Stimulated activated CD4-positive, alpha-beta T cell treated with anti-CD3 and anti-CD28 coated beads, Interleukin-4, amount 100 ng/mL, for 24 hours (primary cell): ENCODE data around the gene TADA2A.
"Not testable (repeated sequence)": the region's sequence is repeated elsewhere in the genome, so short reads cannot be mapped to it uniquely, and the experiment has no call there.

ENCODE experiments used
- DNase-seq: peaks from one replicate; pipeline ENCODE4 v3.0.0-alpha.2; 2020

TADA2A gene

DNA sequence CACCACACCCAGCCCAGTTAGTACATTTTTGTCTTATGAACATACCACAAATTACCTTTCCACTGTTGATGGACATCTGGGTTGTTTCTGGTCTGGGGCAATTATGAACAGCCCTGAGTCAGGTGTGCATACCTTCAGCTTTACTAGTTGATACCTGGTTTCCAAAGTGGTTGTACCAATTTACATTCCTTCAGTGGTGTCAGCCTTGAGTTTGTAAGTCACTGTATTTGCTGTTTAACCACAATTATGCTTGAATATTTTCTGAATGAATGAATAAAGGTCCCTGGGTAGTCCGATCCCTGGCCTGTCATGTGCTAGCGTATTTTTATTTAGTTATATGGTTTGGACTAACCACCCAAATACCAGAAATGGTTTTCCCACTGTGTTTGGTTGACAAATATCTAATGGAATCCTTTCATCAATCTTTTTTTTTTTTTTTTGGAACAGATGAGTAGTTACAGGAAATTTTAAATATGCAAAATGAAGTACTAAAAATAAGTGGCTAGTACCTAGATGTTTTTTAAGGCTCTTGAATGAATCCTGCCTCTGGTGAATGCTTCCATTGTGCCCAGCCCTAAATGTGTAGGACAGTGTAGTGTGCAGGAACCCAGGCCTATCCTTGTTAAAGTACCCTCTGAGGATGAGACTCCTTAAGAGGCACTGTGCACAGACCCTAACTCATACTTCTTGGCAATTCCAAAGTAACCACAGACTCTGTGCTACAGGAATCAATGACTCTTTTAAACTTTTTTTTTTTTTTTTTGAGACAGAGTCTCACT lies 86.8 kb downstream of the TADA2A start:
- DNase-seq: no peak

DNA sequence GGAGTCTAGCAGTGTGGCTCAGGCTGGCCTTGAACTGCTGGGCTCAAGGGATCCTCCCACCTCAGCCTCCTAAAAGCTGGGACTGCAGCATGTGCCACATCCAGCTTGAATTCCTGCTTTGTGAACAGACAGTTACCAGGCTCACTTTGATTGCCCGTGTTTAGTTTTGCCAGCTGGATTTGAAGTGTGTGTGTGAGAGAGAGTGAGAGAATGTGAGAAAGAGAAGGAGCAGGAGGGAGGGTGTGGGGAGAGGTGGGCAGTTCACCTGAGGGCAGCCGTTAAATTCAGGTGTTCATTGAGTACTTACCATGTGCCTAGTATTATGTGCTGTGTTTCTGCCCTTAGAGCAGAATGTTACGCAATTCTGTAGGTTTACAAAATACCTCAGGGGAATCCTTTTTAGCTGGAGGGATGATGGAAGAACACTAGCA lies 87.7 kb downstream of the TADA2A start:
- DNase-seq: no peak

DNA sequence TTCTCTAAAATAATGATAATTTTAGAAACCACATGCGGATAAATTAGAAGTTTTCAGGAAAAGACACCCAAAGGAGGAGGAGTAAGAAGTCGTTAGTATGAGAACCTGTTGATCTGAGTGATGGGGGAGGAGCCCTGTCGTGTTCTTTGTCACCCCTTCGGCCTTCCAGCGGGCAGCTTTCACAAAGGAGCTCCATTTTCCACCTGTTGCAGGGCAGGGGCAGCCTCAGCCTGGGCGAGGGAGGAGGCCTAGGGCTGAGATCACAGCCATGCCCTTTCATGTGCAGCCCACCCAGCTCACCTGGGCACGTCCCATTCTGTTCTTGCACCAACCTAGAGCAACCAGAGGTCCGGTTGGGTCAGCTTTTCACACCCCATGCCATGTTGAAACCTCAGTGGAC lies 88.3 kb downstream of the TADA2A start:
- DNase-seq: no peak

- no peak for DNase-seq
These were observed 93.7 kb downstream of the TADA2A start for GRCh38 chr17:37500378-37500777.

- no peak for DNase-seq
These were observed 95.6 kb downstream of the TADA2A start for GRCh38 chr17:37502009-37502936.

DNA sequence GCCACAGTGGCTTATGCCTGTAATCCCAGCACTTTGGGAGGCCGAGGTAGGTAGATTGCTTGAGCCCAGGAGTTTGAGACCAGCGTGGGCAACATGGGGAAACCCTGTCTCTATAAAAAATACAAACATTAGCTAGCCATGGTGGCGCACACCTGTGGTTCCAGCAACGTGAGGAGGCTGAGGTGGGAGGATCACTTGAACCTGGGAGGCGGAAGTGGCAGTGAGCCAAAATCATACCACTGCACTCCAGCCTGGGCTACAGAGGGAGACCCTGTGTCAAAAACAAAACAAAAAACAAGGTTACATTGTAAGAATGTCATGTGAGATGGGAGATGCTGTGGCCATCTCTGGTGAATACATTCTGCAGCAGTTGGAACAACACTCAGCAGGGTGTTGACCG lies 96.5 kb downstream of the TADA2A start:
- no peak for DNase-seq

GRCh38 chr17:37505333-37505732 lies 98.6 kb downstream of the TADA2A start:
- DNase-seq: no peak

GRCh38 chr17:37506678-37507077 lies 100.0 kb downstream of the TADA2A start:
- DNase-seq: peak; percentile 15

- no peak for DNase-seq
These were observed 100.4 kb downstream of the TADA2A start for GRCh38 chr17:37507111-37507510.

GRCh38 chr17:37510056-37510455 lies 103.4 kb downstream of the TADA2A start:
- no peak for DNase-seq

DNA sequence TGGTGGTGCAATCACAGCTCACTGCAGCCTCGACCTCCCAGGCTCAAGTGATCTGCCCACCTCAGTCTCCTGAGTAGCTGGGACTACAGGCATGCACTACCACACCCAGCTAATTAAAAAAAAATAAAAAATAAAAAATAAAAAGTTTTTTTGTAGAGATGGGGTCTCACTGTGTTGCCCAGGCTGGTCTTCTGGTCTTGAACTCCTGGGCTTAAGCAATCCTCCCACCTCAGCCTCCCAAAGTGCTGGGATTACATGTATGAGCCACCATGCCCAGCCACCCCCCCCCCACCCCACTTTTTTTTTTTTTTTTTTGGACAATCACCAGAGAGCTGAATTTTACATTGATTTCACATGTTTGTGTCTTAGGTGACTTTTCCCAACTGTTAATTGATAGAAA lies 105.0 kb downstream of the TADA2A start:
- DNase-seq: not testable (repeated sequence)

- DNase-seq: no peak
These were observed 105.9 kb downstream of the TADA2A start for GRCh38 chr17:37512442-37513068.

DNA sequence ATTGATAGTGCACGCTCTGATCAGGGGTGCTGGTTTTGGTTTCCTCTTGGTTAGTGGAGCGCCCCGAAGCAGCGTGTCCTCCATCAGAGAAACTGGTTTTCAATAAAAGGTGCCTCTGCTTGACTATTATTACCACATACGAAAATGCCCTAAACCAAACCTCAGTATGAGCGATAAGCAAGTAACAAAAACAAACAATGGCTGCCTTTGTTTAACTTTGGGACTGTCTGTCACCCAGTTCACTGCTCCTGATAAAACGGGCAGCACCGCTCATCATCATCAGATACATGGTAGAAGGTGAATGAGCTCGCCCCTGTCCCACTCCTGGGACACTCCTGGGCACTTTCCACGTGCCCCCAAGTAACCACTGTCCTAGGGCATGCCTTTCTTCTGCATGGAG lies 107.0 kb downstream of the TADA2A start:
- DNase-seq: no peak

GRCh38 chr17:37516127-37516571 lies 109.5 kb downstream of the TADA2A start:
- DNase-seq: no peak

DNA sequence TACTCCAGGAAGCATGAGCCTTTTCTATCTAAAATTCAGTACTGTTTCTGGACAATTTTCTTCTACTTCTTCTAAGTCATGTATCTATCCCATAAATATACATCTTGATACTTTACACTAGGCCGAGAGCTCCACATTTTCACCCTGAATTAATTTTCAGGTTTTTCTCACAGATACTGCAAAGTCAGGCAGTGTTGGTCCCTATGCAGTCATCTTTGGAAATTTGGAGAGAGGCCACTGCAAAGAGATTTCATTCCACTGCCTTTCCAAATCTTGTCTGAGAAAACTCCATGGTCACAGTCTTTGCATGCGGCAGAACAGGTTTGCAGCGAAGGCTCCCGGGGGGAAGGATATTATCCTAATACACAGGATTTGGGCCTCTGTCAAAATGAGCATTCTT lies 111.2 kb downstream of the TADA2A start:
- no peak for DNase-seq

DNA sequence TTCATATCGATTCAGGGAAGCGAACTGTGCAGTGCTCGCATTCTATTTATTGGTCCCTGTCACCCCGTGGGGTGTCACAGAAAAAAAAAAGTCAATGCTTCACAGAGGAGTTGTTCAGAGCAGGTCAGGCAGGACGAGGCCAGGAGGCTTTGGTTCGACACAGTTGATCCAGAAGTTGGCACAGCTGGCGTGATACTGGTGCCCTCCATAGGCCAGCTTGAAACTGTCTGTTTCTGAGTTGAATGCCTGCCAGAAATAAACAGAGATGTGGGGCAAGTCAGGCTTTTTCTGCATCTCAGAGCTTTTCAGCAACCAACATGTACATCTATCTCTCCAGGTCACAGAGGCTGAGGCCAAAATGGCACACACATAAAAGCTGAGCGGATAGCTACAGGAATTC lies 112.1 kb downstream of the TADA2A start:
- no peak for DNase-seq

DNA sequence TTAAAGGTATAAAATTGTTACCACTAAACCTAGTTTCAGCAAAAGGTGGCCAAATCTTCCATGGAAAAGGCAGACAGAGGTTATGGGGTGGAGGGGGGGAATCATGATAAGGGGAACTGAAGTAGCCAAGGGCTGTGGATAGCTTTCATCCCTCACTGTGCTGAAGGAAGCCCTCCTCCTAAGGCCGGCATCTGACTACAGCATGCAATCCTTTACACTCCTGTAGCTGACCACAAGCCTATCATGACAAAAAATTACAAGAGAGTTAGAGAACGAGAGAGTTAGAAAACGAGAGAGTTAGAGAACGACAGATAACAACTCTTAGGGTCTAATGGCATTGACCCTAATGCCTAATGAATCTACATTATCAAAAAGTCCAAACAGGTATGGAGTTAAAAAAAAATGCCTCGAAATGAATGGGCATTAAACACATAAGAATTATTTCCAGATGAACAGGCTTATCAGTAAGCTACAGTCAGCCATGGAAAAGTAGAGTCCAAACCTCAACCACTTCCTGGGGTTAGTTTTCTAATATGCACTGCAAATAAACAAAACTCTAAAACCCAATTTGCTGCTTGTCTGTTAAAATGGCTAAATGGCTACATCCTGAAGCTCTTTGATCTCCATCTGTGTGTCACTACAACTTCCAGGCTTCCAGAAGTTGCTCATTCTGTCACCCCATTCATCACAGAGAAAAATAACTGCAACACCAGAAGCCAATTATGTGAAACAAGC lies 112.7 kb downstream of the TADA2A start:
- no peak for DNase-seq

DNA sequence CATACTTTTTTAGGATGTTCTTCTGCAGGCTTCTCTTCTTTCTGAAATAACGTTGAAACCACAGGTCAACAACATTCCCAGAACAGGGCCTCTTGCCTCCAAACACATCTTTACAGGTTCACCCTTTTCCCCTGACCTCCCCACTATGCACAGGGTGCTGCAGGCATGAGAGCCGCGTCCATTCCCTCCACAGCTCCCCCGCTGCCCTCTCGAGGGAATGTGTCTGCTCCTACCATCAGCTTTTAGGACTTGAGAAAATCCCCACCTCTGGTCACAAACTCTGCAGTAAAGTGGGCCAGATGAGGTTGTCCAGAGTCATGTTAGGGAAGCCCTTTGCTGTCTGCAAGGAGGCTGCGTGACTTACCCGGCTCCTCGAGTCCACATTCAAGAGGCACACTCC lies 113.5 kb downstream of the TADA2A start:
- no peak for DNase-seq

GRCh38 chr17:37521821-37522220 lies 115.1 kb downstream of the TADA2A start:
- DNase-seq: no peak

GRCh38 chr17:37523715-37524219 lies 117.1 kb downstream of the TADA2A start:
- no peak for DNase-seq

DNA sequence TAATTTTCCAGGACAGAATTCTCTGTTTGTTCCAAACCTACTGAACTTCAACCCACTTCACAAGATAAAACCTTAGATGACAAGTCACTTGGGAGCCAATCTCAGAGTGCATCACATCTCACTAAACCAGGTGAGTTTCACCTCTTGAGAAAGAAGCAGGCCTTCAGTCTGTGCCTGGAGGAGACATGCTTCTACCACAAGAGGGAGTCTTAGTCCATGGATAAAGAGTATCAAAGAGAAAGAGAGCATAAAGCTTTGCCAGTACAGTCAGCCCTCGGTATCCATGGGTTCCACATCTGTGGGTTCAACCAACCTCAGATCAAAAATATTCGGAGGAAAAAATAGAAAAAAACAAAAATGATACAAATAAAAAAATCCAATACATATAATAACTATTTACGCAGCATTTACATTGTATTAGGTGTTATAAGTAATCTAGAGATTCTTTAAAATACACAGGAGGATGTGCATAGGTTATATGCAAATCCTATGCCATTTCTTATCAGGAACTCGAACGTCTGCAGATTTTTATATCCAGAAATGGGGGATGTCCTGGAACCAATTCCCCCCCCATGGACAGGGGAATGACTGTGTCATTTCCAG lies 120.7 kb downstream of the TADA2A start:
- peak; percentile 27 for DNase-seq
